MM.1S (cell line): ENCODE measurements around the gene IFNL2.
"Not testable (repeated sequence)": the region's sequence is repeated elsewhere in the genome, so short reads cannot be mapped to it uniquely, and the experiment has no call there.

Source experiments
- CTCF ChIP-seq: fragments of 300-600 bp; sonication (generic); IDR thresholded peaks from 2 replicates; pipeline ENCODE4 v1.5.1; 2016; ENCODE audit warnings: antibody characterized with exemption, low read length, mixed read lengths
- EZH2 ChIP-seq: fragments of 300-600 bp; sonication (generic); optimal IDR thresholded peaks from 2 replicates; pipeline ENCODE3; 2017; ENCODE audit warnings: low read depth, mild to moderate bottlenecking, antibody characterized with exemption, low read length, mixed read lengths
- EZH2phosphoT487 ChIP-seq: fragments of 300-600 bp; sonication (generic); IDR thresholded peaks from 2 replicates; pipeline ENCODE4 v1.6.1; 2018; ENCODE audit warnings: antibody characterized with exemption, low read length

- TF ChIP-seq CTCF, EZH2phosphoT487, EZH2: not testable (repeated sequence)
Observed at GRCh38 chr19:39309305-39309670, 41.1 kb downstream of the IFNL2 start.
